GM18519 (cell line): ENCODE data around the gene ACOX2.
"Not testable (repeated sequence)": the region's sequence is repeated elsewhere in the genome, so short reads cannot be mapped to it uniquely, and the experiment has no call there.

Experiments used
- ATAC-seq: cut with Tn5 transposase; IDR thresholded peaks from one replicate; pipeline ENCODE4 v1.9.1; 2021; ENCODE audit warnings: mild to moderate bottlenecking, moderate library complexity; ENCODE audit not compliant: unreplicated experiment, low FRiP score

Gene ACOX2

DNA sequence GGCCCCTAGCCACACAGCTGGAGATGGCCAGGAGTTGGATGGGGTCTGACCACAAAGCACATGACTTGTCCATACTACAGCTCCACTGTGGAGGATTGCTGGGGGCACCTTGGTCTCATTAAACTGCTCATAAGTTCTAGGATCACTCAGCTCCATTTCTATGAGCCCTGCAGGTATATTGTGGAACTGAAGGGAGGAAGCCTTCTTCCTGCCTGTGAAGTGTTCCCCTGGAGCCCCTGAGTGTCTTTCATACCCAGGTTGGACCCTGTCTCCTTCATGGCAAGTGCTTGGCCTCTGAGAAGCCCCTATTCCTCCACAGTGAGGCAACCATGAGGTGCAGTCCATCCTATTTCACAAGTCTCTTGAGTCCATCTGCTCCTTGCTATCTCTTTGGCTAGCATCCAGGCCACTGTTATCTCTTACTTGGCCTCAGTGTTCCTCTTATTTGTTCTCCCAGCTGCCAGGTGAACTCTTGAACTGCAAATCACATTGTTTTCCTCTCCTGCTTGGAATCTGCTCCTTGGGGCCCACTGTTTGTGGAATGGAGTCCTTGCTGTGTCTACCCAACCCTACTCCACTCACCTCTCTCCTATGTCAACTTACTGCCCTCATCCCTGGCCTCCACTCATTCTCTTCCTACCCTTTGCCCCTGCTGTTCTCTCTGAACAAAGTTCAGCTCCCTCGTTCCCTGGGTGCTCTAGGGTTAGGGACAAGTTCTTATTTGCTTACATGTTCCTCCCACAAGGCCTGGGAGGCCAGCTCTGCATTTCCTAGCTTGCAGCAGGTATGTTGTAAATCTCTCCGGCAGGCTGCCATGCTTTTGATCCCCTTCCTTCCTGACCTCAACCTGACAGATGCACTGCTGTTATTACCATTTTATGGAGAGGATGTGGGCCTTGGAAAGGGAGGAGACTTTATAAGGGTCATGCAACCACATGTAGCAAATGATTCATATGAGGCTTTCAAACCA lies 1.2 kb downstream of the ACOX2 start:
- ATAC-seq = no peak

DNA sequence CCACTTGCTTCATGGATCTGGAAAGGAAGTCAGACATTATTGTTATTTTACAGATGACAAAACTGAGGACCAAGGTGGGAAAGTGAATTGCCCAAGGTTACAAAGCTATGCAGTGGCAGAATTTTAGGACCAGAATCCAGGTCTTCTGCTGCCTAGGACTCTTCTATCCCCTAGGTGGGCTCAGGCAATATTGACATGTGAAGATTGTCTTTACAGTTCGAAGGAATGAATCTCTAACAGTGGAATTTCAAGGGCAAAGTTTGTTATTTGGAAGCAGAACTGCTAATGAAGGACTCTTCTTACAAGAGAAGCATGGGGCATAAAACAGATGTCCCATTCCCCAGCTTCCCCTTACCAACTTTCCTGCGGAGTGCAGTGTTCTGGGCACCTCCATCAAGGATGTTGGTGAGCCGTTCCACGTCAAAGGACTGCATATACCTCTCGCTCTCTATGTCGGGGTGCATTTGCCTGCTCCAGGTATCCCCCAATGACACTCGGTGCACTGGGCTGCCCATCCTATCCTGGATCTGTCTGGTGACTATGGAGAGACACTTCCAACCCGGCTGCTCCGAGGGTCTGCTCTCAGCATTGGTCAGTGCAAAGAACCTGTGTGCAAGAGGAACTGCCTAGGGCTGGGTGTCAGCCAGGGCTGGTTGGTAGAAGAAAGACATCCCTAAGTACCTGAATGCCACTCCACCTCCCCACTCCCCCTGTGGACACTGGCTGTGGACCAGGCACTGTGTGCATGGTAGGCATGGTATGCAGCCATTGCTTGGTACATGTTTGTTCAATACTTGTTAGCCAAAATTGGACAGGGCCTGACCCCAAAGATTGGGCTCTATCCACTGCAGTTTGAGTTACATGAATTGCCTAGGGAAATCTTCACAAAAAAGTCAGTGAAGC lies 2.1 kb downstream of the ACOX2 start:
- ATAC-seq = no peak

DNA sequence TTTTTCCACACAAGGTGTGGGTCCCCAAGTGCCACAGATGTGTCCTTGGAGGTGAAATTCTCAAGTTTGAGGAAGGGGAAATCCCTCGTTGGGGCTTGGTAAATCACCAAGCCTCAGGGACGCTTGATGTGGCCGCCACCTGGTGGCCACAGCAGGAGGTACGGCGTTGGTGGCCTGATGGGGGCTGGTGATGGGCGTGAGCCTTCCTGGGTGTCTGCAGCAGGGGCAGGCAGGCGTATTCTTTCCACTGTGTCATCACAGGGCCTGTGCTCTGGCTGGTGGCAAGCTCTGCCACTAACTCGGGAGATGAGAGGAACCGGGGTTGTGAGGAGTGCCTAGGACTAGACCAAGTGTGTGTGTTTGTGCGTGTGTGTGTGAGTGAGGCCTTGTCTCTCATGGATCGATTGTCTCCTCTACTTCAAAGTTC lies 4.2 kb downstream of the ACOX2 start:
- ATAC-seq = peak; percentile 72

DNA sequence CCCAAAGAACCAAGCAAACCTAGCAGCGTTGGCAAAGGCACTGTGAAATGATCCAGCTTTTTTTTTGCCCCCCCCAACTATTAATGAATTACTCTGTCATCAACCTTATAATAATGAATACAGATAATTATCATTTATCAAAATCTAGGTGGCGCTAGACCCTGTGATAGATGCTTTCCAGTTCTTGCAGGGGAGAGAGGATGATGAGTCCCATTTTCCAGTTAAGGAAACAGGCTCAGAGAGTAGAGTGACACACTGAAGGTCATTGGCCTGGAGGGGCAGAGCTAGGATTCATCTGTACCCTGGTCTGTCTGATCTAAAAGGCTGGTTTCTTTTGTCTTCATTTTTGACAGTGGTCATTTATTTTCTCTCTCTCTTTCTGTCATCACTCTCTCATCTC lies 5.0 kb downstream of the ACOX2 start:
- ATAC-seq = no peak

DNA sequence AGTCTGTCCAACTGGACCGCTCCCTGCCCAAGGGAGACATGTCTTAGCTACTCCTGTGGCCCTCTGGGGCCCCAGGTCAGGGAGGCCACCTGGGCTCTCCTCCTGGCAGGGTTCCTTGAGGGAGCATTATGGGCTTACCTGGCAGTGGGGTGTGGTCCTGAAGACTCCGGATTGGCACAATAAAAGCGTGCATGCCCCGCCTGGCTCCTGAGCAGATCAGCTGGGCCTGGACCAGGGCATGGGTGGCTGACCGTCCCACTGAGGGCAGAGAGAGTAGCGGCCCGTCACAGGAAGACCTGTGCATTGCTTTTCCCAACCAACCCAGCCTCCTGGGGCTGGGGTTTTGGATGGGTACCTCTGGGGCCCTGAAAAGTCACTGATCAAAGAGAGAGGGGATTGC lies 5.4 kb downstream of the ACOX2 start:
- ATAC-seq = no peak

DNA sequence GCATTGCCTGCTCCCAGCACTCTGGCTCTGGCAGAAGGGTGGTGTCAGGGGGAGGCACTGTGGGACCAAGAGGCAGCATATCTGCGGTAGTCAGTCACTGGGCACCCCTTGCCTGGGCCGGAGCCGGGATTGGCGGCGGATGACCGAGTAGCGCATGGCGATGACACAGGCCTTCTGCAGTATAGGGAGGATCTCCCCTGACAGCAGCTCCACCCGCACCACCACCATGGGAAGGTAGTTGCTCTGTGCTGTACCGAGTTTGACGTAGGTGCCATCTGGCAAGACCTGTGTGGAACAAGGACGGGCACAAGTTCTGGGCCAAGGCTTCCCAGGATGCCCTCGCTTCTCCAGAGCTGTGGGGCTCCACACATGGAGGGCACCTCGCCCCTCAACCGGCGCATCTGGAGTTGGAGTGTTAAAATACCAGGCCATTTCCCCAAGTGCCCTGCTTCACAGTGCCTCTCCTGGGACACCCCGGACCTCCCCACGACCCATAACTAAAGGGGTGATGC lies 6.6 kb downstream of the ACOX2 start:
- ATAC-seq = no peak

DNA sequence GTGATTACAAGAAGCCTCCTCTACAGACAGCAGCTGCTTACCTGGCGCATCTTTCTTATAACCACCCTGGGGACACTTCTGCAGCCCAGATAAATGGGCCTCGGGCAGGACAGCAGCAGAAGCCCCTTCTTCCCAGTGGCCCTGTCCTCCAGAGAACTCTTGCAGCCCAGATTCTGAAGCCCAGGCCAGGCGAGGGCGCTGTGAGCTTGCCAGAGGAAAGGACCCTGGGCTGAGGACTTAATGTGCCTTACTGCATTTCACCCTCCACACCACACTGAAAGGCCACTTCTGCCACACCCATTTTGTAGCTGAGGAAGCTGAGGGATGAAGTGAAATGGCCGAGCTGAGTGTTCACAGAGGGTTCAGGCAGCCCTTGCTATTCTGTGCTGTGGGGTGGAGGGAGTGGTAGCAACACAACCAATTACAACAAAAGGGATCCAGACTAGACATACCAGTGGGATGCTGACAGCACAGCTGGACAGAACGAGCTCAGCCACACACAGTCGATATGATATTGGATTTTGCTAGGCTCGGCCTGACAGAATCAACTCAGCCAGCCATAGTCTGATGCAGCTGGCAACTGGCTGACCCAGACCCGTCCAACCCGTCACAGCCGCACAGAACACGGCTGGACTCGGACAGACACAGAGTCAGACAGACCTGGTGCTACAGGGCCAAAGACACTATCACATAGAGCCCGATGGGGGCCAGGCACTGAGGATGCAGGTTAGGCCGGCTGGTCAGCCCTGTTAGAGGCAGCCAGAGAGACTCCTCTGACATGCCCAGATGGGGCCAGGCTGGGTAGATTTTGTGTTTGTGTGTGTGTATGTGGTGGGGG lies 7.3 kb downstream of the ACOX2 start:
- no peak for ATAC-seq

DNA sequence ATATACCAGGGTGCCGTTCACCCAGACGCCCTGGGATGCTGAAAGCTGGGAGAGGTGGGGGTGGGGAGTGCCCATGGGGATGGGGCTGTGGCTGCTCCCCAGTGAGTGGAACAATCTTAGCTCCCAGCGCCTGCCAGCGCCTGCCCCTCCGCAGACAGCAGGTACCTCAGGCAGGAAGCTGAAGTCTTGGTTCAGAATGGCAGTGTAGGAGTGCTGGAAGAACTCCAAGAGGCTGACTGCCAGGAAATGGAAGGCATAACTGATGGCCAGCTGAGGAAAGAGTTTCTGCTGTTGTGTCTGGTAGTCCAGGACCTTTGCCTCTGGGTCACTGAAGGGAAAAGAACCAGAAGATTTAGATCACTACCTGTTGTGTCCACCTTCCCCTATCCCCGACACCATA lies 8.4 kb downstream of the ACOX2 start:
- ATAC-seq = no peak

DNA sequence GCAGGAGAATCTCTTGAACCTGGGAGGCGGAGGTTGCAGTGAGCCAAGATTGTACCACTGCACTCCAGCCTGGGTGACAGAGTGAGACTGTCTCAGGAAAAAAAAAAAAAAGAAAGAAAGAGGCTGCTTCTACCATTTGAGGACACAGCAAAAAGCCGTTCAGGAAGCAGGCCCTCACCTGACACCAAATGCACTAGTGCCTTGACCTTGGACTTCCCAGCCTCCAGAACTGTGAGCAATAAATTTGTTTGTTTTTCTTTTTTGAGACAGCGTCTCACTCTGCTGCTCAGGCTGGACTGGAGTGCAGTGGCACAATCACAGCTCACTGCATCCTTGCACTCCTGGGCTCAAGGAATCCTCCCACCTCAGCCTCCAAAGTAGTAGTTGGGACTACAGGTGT lies 9.6 kb downstream of the ACOX2 start:
- ATAC-seq = not testable (repeated sequence)

- no peak for ATAC-seq
Measured at GRCh38 chr3:58526515-58526957, 10.5 kb downstream of the ACOX2 start.

DNA sequence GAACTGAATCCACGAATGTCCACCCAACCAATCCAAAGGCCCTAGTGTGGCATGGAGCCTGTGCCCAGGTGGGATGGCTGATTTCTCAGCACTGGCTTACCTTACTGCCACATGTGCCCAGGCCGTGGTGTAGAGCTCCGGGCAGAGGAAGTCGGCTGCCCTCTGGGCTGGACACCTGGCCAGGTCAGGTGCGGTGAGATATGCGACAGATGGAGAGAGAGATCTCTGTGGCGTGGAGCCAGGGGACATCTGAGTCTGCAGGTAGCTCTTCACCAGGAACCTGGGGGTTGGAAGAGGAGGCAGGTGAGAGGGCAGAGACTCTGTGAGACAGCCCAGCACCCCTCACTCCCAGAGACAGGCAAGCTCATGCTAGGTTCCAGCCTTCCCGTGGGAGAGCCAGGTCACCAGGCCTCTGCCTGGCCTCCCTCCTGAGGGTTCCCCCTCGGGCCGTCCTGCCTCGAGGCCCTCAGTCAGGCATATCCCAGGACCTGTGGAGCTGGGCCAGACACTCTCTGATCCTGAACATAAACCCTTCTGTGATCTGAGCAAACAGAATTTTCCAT lies 12.6 kb downstream of the ACOX2 start:
- ATAC-seq = no peak

GRCh38 chr3:58522759-58523425 lies 14.1 kb downstream of the ACOX2 start:
- no peak for ATAC-seq

DNA sequence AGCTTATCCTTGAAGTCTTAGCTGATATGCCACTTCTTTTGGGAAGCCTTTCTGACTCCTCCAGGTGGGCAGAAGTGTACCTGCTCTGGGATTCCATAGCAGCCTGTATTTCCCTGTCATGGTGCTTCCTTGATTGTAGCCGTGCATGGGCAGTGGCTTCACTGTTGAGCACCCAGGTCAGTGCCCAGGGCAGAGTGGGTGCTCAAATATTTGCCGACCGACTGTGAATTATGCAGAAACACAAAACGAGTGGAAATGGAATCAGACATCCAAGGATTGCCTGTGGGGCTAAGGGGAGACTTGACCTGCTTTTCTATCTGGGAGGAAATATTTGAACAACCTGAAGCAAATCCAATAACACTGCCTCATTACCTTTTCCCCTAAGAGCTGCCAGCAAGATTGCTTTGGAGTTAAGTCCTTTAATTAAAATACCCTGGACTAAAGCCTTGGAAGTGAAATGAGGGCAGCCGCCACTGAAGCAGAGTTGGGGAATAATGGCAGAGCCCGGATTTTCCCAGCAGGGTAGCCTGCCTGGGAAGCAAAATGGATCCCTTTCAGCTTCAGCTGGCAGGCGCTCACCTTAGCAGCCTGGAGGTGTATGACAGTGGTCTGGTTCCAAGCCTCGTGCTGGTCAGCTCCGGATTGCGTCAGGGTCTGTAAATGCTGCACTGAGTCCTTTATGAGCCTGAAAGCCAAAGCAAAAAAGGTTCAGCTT lies 14.9 kb downstream of the ACOX2 start:
- no peak for ATAC-seq

DNA sequence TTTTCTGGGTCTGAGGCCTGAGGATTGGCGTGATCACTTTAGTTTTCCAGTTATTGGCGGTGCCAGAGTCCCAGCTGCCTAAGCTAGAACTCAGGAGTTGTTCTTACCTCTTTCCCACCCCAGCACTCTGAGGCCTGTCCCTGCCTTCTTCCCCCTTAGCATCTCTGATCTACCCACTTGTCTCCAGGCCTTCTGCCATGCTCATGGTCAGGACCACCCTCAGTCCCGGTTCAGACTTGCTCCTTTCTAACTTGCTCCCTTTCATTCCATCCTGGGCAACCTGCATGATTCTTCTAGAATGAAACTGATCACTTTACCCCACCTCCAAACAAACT lies 15.7 kb downstream of the ACOX2 start:
- no peak for ATAC-seq

DNA sequence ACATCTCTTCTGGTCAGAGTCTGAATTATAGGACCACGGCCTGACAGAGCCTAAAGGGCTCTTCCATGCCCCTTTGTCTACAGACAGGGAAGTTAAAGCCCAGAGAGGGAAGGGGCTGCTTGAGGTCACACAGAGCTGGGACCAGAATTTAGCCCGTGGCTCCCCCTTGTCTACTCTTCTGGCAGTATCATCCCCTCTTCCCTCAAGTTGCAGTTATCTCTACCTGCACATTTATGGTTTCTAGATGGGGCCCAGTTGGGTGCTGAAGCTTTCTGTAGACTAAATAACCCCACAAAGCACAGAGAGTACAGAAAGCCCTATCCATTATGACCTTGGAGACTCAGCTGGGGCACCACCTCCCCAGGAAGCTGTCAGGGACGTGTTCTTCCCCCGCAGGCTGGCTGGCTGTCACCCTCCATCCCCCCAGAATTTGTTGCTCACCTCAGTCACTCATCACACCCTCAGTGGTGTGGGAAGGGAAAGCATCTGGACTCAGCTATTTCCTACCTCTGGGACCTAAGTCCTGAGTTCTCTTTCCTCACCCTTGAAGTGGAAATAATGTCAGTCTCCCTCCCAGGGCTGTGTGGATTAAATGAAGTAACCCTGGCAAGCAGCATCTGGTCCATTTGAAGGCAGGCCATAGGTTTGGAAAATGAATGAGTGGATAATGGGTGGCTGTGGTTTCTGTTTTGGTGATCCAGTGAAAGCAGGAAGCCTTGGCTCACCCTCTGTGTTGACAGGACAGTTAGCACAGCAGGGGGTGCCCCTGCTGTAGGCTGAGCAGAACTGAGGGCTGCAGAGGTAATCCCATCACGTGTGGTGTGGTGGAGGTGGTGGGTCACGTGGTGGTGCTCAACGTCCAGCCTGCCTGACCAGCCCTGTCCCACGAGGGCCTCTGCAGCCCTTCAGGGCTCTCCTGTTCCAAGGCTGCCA lies 16.3 kb downstream of the ACOX2 start:
- ATAC-seq = no peak

- ATAC-seq = no peak
Measured at GRCh38 chr3:58519668-58520402, 17.2 kb downstream of the ACOX2 start.

GRCh38 chr3:58518291-58518789 lies 18.6 kb downstream of the ACOX2 start:
- ATAC-seq = no peak
